H9 (cell line): Measurements from ENCODE around the gene PLAGL1. TPM values are rescaled to one million over a fixed set of nuclear protein-coding genes. Genes with fewer than 3 reads are reported as not detected.

ENCODE experiments used
- DNase-seq: peaks from one replicate; pipeline ENCODE4 v3.0.0-alpha.2; 2017
- H2AFZ ChIP-seq: one replicate; pipeline ENCODE4 v1.6.1; 2013; ENCODE audit warnings: mild to moderate bottlenecking, low read length, control low read depth, moderate library complexity
- H2AK5ac ChIP-seq: 2 replicates; pipeline ENCODE4 v1.6.1; 2013; ENCODE audit warnings: low read length, control low read depth, mixed read lengths; ENCODE audit not compliant: insufficient read length
- H2BK120ac ChIP-seq: one replicate; pipeline ENCODE4 v1.6.1; 2013; ENCODE audit warnings: low read depth, mild to moderate bottlenecking, low read length, control low read depth, inconsistent platforms; ENCODE audit not compliant: poor library complexity, severe bottlenecking
- H2BK12ac ChIP-seq: 2 replicates; pipeline ENCODE4 v1.6.1; 2013; ENCODE audit warnings: low read length, control low read depth, mixed read lengths, low read depth; ENCODE audit not compliant: insufficient read length
- H2BK15ac ChIP-seq: 2 replicates; pipeline ENCODE4 v1.6.1; 2013; ENCODE audit warnings: low read depth, low read length, control low read depth
- H2BK20ac ChIP-seq: one replicate; pipeline ENCODE4 v1.6.1; 2013; ENCODE audit warnings: low read depth, mild to moderate bottlenecking, low read length, control low read depth, inconsistent platforms; ENCODE audit not compliant: poor library complexity, severe bottlenecking
- H2BK5ac ChIP-seq: 2 replicates; pipeline ENCODE4 v1.6.1; 2013; ENCODE audit warnings: low read length, control low read depth, mixed read lengths; ENCODE audit not compliant: insufficient read length
- H3K14ac ChIP-seq: 2 replicates; pipeline ENCODE4 v1.6.1; 2013; ENCODE audit warnings: low read length, control low read depth; ENCODE audit not compliant: insufficient read depth
- H3K18ac ChIP-seq: 2 replicates; pipeline ENCODE4 v1.6.1; 2013; ENCODE audit warnings: low read depth, mild to moderate bottlenecking, mixed read lengths, low read length, control low read depth; ENCODE audit not compliant: insufficient read length
- H3K23ac ChIP-seq: 2 replicates; pipeline ENCODE4 v1.6.1; 2013; ENCODE audit warnings: low read length, control low read depth, mixed read lengths, low read depth; ENCODE audit not compliant: insufficient read length
- H3K23me2 ChIP-seq: 2 replicates; pipeline ENCODE4 v1.6.1; 2013; ENCODE audit warnings: low read depth, mild to moderate bottlenecking, mixed read lengths, low read length, control low read depth; ENCODE audit not compliant: insufficient read length, poor library complexity, severe bottlenecking
- H3K27ac ChIP-seq: 2 replicates; pipeline ENCODE4 v1.5.1; 2013; ENCODE audit warnings: low read length, control low read depth, mixed read lengths, low read depth; ENCODE audit not compliant: insufficient read length
- H3K27me3 ChIP-seq: 2 replicates; pipeline ENCODE4 v1.6.1; 2013; ENCODE audit warnings: low read length, control low read depth, inconsistent platforms; ENCODE audit not compliant: insufficient read depth
- H3K4ac ChIP-seq: 2 replicates; pipeline ENCODE4 v1.6.1; 2013; ENCODE audit warnings: low read depth, mild to moderate bottlenecking, control low read depth, inconsistent platforms, low read length, moderate library complexity
- H3K4me1 ChIP-seq: 2 replicates; pipeline ENCODE4 v1.6.1; 2013; ENCODE audit warnings: low read length, control low read depth, inconsistent platforms; ENCODE audit not compliant: insufficient read depth
- H3K4me2 ChIP-seq: 2 replicates; pipeline ENCODE4 v1.6.1; 2013; ENCODE audit warnings: low read length, control low read depth, mixed read lengths; ENCODE audit not compliant: insufficient read length, insufficient read depth
- H3K56ac ChIP-seq: 2 replicates; pipeline ENCODE4 v1.6.1; 2013; ENCODE audit warnings: low read depth, mild to moderate bottlenecking, mixed read lengths, low read length, control low read depth; ENCODE audit not compliant: insufficient read length
- H3K79me1 ChIP-seq: 2 replicates; pipeline ENCODE4 v1.6.1; 2013; ENCODE audit warnings: low read depth, mild to moderate bottlenecking, moderate library complexity, low read length, control low read depth, inconsistent platforms; ENCODE audit not compliant: insufficient read depth, poor library complexity, severe bottlenecking
- H3K79me2 ChIP-seq: 2 replicates; pipeline ENCODE4 v1.6.1; 2013; ENCODE audit warnings: low read length, control low read depth, inconsistent platforms; ENCODE audit not compliant: insufficient read depth
- H3K9ac ChIP-seq: 2 replicates; pipeline ENCODE4 v1.6.1; 2013; ENCODE audit warnings: low read length, control low read depth, mixed read lengths; ENCODE audit not compliant: insufficient read length; ENCODE audit errors: extremely low read depth
- H3K9me3 ChIP-seq: one replicate; pipeline ENCODE4 v1.6.1; 2013; ENCODE audit warnings: low read depth, low read length, inconsistent platforms; ENCODE audit not compliant: control insufficient read depth
- H3T11ph ChIP-seq: one replicate; pipeline ENCODE4 v1.6.1; 2013; ENCODE audit warnings: mild to moderate bottlenecking, low read length, control low read depth, inconsistent platforms
- H4K20me1 ChIP-seq: one replicate; pipeline ENCODE4 v1.6.1; 2013; ENCODE audit not compliant: control insufficient read depth, insufficient read length, insufficient read depth
- H4K5ac ChIP-seq: 2 replicates; pipeline ENCODE4 v1.6.1; 2013; ENCODE audit warnings: low read depth, mild to moderate bottlenecking, mixed read lengths, low read length, control low read depth; ENCODE audit not compliant: insufficient read length
- H4K8ac ChIP-seq: replicated peaks from 2 replicates; pipeline ENCODE4 v1.6.1; 2013; ENCODE audit warnings: low read length, control low read depth, mixed read lengths, low read depth; ENCODE audit not compliant: insufficient read length
- H4K91ac ChIP-seq: 2 replicates; pipeline ENCODE4 v1.6.1; 2013; ENCODE audit warnings: low read depth, mild to moderate bottlenecking, moderate library complexity, mixed read lengths, low read length, control low read depth; ENCODE audit not compliant: insufficient read length
- H3K27ac Mint-ChIP-seq, 3 experiments: 2 replicates in 2 of 3; 3 replicates in 1 of 3; pipeline ENCODE4 v1.8.0; 2020 to 2021; ENCODE audit warnings: mixed read lengths in 3 of 3, mild to moderate bottlenecking in 1 of 3, moderate library complexity in 1 of 3
- H3K27me3 Mint-ChIP-seq: 2 replicates; pipeline ENCODE4 v1.8.0; 2021; ENCODE audit warnings: low read depth, mild to moderate bottlenecking, moderate library complexity, mixed read lengths
- H3K36me3 Mint-ChIP-seq, 3 experiments: 2 replicates in 2 of 3; 3 replicates in 1 of 3; pipeline ENCODE4 v1.8.0; 2020 to 2021; ENCODE audit warnings: low read depth in 3 of 3, mixed read lengths in 3 of 3; ENCODE audit not compliant: insufficient read depth in 1 of 3
- H3K4me1 Mint-ChIP-seq, 2 experiments: 2 replicates each; pipeline ENCODE4 v1.8.0; 2020; ENCODE audit warnings: mixed read lengths in 2 of 2
- H3K4me3 Mint-ChIP-seq, 2 experiments: 2 replicates in 1 of 2; 3 replicates in 1 of 2; pipeline ENCODE4 v1.8.0; 2020 to 2021; ENCODE audit warnings: mild to moderate bottlenecking in 2 of 2, mixed read lengths in 2 of 2, moderate library complexity in 1 of 2
- H3K9me3 Mint-ChIP-seq, 2 experiments: 2 replicates in 1 of 2; 3 replicates in 1 of 2; pipeline ENCODE4 v1.8.0; 2020; ENCODE audit warnings: mild to moderate bottlenecking in 2 of 2, mixed read lengths in 2 of 2, moderate library complexity in 1 of 2
- CTCF ChIP-seq: fragments of 200-600 bp; sonication (generic); conservative IDR thresholded peaks from 3 replicates; pipeline ENCODE4 v1.8.0; 2021; ENCODE audit warnings: antibody characterized with exemption, mild to moderate bottlenecking
- WGBS: extraction: QIAGEN DNeasy Blood & Tissue Kit; methylation state at CpG from one replicate; pipeline ENCODE4 v1.1.7; 2013; ENCODE audit warnings: missing lambda C conversion rate, low lambda C conversion rate, mixed read lengths; ENCODE audit not compliant: insufficient read length; ENCODE audit errors: extremely low coverage; 5-methylcytosine and 5-hydroxymethylcytosine counted together
- total RNA-seq: library from RNA; stranded (reverse); gene quantifications from 2 replicates; pipeline ENCODE4 v1.2.1, GENCODE V29; 2021

PLAGL1 gene
- total RNA-seq, 1 experiment from 2014 or later, result 1.9 TPM

- Histone ChIP-seq H2AK5ac (no peak overlapping the region), H3K4me2 (no peak overlapping the region), H2BK120ac (no peak overlapping the region), H2BK20ac (no peak overlapping the region), H3T11ph (no peak overlapping the region), H4K91ac (no peak overlapping the region), H2BK15ac (no peak overlapping the region), H2BK5ac (no peak overlapping the region), H3K9me3 (no peaks in the 10 kb centered on the region), H3K79me1 (no peaks in the 10 kb centered on the region), H3K4ac (no peak overlapping the region), H4K8ac (no peak overlapping the region), H3K56ac (no peak overlapping the region), H3K23ac (no peak overlapping the region), H3K18ac (no peak overlapping the region), H3K9ac (no peak overlapping the region), H3K27ac (no peak overlapping the region), H2BK12ac (no peak overlapping the region), H2AFZ (no peak overlapping the region), H4K5ac (no peak overlapping the region), H4K20me1 (no peaks in the 10 kb centered on the region), H3K4me1 (peaks cover 5% of the 10 kb centered on the region; the same call in 1 of the 2 replicates), H3K14ac (no peak overlapping the region), H3K23me2 (no peaks in the 10 kb centered on the region), H3K27me3 (peaks cover 83% of the 10 kb centered on the region), H3K79me2 (no peaks in the 10 kb centered on the region)
- H3K36me3 Mint-ChIP-seq, result no peaks in the 10 kb centered on the region
- no peaks in the 10 kb centered on the region; the same call in 1 of the 2 replicates for H3K27me3 Mint-ChIP-seq
- no CpG with 5 or more reads among the region's 5 CpGs for WGBS
- H3K4me3 Mint-ChIP-seq, result no peak overlapping the region
- peaks cover 55 to 58% of the 10 kb centered on the region in 2 experiments for H3K4me1 Mint-ChIP-seq
- H3K9me3 Mint-ChIP-seq, result peaks cover 0 to 7% of the 10 kb centered on the region in 2 experiments; a peak in 2 of 5 replicates
- no peak overlapping the region for H3K27ac Mint-ChIP-seq
- no peak for TF ChIP-seq CTCF
- no peak for DNase-seq
Observed at GRCh38 chr6:143967706-143968376, 40.2 kb downstream of the PLAGL1 start.
